Panc1 (cell line): Measurements from ENCODE around the gene YY1. TPM values are rescaled to one million over a fixed set of nuclear protein-coding genes. Genes with fewer than 3 reads are reported as not detected.

Experiments used
- ATAC-seq: fragments of 200-7000 bp; cut with Tn5 transposase; 2 replicates; pipeline ENCODE4 v1.9.1; 2020; ENCODE audit warnings: mild to moderate bottlenecking, moderate library complexity
- BruUV-seq: library from RNA; stranded (reverse); fragments of 400-500 nt; replicated peaks from 2 replicates; lab custom pipeline; 2021; lab: Mats Ljungman, UMichigan
- CTCF ChIA-PET: fragments of 300-600 bp; sonication (Branson Sonifier 250); formaldehyde crosslinking; loops from one replicate; lab custom pipeline; 2022; ENCODE audit warnings: antibody characterized with exemption; lab: Charles Lee
- POLR2A ChIA-PET: fragments of 300-600 bp; sonication (Branson Sonifier 250); formaldehyde crosslinking; loops from one replicate; lab custom pipeline; 2022; ENCODE audit warnings: antibody characterized with exemption; lab: Charles Lee
- DNase-seq: peaks from one replicate; pipeline ENCODE4 v3.0.0-alpha.2; 2010; ENCODE audit warnings: low read depth, low spot score
- H3K27ac ChIP-seq: 2 replicates; pipeline ENCODE4 v1.5.1; 2011; ENCODE audit warnings: mild to moderate bottlenecking, low read length, inconsistent platforms
- H3K27me3 ChIP-seq: fragments of 200-500 bp; sonication (Bioruptor generic); 2 replicates; pipeline ENCODE4 v1.6.0; 2014; ENCODE audit warnings: low read length, inconsistent platforms; ENCODE audit not compliant: control insufficient read depth, insufficient read depth
- H3K36me3 ChIP-seq: fragments of 200-500 bp; sonication (Bioruptor generic); 2 replicates; pipeline ENCODE4 v1.5.1; 2014; ENCODE audit warnings: inconsistent platforms, mild to moderate bottlenecking, low read length, moderate library complexity; ENCODE audit not compliant: control insufficient read depth, insufficient read depth
- H3K4me1 ChIP-seq: 2 replicates; pipeline ENCODE4 v1.5.1; 2011; ENCODE audit warnings: inconsistent platforms, mild to moderate bottlenecking, low read length, moderate library complexity; ENCODE audit not compliant: control insufficient read depth, insufficient read depth
- H3K4me3 ChIP-seq, 2 experiments: 2 replicates each; pipeline ENCODE4 v1.5.1; 2011 to 2012; ENCODE audit warnings: low read depth in 2 of 2, low read length in 2 of 2, mild to moderate bottlenecking in 2 of 2, inconsistent platforms in 1 of 2, moderate library complexity in 1 of 2
- H3K9me3 ChIP-seq: fragments of 200-500 bp; sonication (Bioruptor generic); 2 replicates; pipeline ENCODE4 v1.5.1; 2014; ENCODE audit warnings: low read depth, mild to moderate bottlenecking, inconsistent platforms, low read length, moderate library complexity; ENCODE audit not compliant: control insufficient read depth, insufficient read depth
- POLR2AphosphoS5 ChIP-seq: IDR thresholded peaks from 2 replicates; pipeline ENCODE4 v1.6.1; 2012; ENCODE audit warnings: mild to moderate bottlenecking, low read depth, low read length, moderate library complexity
- SIN3A ChIP-seq: IDR thresholded peaks from 2 replicates; pipeline ENCODE4 v1.6.1; 2012; ENCODE audit warnings: low read depth, mild to moderate bottlenecking, low read length, moderate library complexity, borderline replicate concordance; ENCODE audit not compliant: insufficient read depth
- TCF7L2 ChIP-seq: IDR thresholded peaks from 2 replicates; pipeline ENCODE4 v1.6.1; 2011; ENCODE audit warnings: mild to moderate bottlenecking, low read depth, low read length, inconsistent platforms
- in situ Hi-C: cut with HindIII; loops from 2 replicates; pipeline ENCODE4 v1.10.0; 2016; ENCODE audit warnings: low sequenced_read_pairs, low pct_unique_long_range_greater_than_20kb
- intact Hi-C: fragments of 100-400 bp; cut with micrococcal nuclease; formaldehyde crosslinking; loops from one replicate; pipeline ENCODE4 v1.10.0; 2022; ENCODE audit not compliant: unreplicated experiment
- total RNA-seq: library from RNA; stranded (reverse); gene quantifications from one replicate; pipeline ENCODE4 v1.2.1, GENCODE V29; 2021; ENCODE audit not compliant: unreplicated experiment
- TF ChIP-seq, protein P1 (sequence below): fragments of 450-650 bp; IDR thresholded peaks from 2 replicates; pipeline ENCODE4 v1.5.1; 2017; ENCODE audit warnings: mild to moderate bottlenecking
- TF ChIP-seq, protein P2 (sequence below), 2 experiments: IDR thresholded peaks; 2 replicates each; pipeline ENCODE4 v1.6.1; 2011 to 2012; ENCODE audit warnings: low read depth in 2 of 2, control low read depth in 1 of 2, low read length in 1 of 2, mild to moderate bottlenecking in 1 of 2, moderate library complexity in 1 of 2; ENCODE audit not compliant: insufficient read depth in 1 of 2

Gene YY1
- total RNA-seq, 1 experiment from 2014 or later: 71.3 TPM

DNA sequence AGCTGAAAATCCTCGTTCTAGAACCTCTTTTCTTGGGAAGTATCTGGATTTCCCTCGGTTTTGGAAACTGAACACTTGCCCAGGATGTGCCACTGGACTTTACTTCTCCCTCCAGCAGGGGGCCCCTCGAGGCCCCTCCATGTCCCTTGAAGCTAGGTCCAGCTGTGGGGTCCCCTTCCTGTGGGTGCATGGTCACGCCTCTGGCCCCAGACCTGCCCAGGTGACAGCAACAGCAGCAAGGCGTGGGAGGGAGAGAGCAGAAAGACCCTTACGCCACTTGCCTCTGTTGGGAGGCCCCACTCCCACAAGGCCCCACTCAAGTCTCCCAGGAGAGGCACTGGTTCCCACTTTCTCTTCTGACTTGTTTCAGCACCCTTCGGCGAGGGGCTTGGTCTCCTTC, 64.2 kb downstream of the YY1 start:
- Histone ChIP-seq H3K4me3 (no peak overlapping the region), H3K9me3 (no peaks in the 10 kb centered on the region), H3K27me3 (no peaks in the 10 kb centered on the region), H3K36me3 (no peaks in the 10 kb centered on the region; the same call in 1 of the 2 replicates), H3K4me1 (peaks cover 8% of the 10 kb centered on the region), H3K27ac (no peak overlapping the region)
- CTCF ChIA-PET: interaction anchor here (0.6 to 0.7 kb wide), 3 partner anchors 12 to 159 kb away, joined by 3 to 4 read pairs (median 3); no protein-coding TSS in a partner anchor
- in situ Hi-C loops (no loop called here), intact Hi-C loops (no loop called here)
- POLR2A ChIA-PET: no interaction called here
- no TSS peak for BruUV-seq
- DNase-seq: no peak
- no peak for TF ChIP-seq POLR2AphosphoS5
- TF ChIP-seq, protein P1, sequence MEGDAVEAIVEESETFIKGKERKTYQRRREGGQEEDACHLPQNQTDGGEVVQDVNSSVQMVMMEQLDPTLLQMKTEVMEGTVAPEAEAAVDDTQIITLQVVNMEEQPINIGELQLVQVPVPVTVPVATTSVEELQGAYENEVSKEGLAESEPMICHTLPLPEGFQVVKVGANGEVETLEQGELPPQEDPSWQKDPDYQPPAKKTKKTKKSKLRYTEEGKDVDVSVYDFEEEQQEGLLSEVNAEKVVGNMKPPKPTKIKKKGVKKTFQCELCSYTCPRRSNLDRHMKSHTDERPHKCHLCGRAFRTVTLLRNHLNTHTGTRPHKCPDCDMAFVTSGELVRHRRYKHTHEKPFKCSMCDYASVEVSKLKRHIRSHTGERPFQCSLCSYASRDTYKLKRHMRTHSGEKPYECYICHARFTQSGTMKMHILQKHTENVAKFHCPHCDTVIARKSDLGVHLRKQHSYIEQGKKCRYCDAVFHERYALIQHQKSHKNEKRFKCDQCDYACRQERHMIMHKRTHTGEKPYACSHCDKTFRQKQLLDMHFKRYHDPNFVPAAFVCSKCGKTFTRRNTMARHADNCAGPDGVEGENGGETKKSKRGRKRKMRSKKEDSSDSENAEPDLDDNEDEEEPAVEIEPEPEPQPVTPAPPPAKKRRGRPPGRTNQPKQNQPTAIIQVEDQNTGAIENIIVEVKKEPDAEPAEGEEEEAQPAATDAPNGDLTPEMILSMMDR: peak; percentile 84
- TF ChIP-seq, protein P2, sequence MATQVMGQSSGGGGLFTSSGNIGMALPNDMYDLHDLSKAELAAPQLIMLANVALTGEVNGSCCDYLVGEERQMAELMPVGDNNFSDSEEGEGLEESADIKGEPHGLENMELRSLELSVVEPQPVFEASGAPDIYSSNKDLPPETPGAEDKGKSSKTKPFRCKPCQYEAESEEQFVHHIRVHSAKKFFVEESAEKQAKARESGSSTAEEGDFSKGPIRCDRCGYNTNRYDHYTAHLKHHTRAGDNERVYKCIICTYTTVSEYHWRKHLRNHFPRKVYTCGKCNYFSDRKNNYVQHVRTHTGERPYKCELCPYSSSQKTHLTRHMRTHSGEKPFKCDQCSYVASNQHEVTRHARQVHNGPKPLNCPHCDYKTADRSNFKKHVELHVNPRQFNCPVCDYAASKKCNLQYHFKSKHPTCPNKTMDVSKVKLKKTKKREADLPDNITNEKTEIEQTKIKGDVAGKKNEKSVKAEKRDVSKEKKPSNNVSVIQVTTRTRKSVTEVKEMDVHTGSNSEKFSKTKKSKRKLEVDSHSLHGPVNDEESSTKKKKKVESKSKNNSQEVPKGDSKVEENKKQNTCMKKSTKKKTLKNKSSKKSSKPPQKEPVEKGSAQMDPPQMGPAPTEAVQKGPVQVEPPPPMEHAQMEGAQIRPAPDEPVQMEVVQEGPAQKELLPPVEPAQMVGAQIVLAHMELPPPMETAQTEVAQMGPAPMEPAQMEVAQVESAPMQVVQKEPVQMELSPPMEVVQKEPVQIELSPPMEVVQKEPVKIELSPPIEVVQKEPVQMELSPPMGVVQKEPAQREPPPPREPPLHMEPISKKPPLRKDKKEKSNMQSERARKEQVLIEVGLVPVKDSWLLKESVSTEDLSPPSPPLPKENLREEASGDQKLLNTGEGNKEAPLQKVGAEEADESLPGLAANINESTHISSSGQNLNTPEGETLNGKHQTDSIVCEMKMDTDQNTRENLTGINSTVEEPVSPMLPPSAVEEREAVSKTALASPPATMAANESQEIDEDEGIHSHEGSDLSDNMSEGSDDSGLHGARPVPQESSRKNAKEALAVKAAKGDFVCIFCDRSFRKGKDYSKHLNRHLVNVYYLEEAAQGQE (IDR thresholded peaks at IDR 0.05; ENCODE audit: insufficient read depth in 1 of 2, low read depth in 2 of 2, low read length in 1 of 2): no peak
- ATAC-seq: no peak

DNA sequence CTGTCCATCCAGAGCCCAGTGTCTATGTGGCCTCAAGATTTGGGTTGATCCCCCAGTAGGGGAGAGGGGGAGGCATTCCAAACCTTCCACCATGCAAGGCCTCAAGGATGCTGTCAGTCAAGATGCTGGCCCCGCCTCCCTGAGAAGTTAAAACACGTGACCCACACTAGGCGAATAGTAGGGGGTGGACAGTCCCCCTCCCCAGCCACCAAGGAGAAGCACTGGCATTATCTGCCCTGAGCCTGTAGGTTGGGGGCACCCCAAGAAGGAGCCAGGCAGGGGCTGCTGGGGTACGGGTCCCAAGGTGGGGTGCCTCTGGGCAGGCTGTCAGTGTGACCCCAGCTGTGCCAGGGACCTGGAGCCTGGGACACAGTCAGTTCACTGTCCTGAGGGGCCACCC, 65.0 kb downstream of the YY1 start:
- POLR2A ChIA-PET: no interaction called here
- H3K36me3 ChIP-seq: no peaks in the 10 kb centered on the region; the same call in 1 of the 2 replicates
- DNase-seq (no peak), ATAC-seq (no peak)
- TF ChIP-seq, protein P1: no peak
- TF ChIP-seq SIN3A (no peak), POLR2AphosphoS5 (no peak), TCF7L2 (no peak)
- TF ChIP-seq, protein P2 (IDR thresholded peaks at IDR 0.05; ENCODE audit: insufficient read depth in 1 of 2, low read depth in 2 of 2, low read length in 1 of 2): no peak
- H3K9me3 ChIP-seq: no peaks in the 10 kb centered on the region
- intact Hi-C loops: no loop called here
- BruUV-seq: no TSS peak
- no peak overlapping the region for H3K27ac ChIP-seq
- no peak overlapping the region for H3K4me3 ChIP-seq
- no peaks in the 10 kb centered on the region for H3K27me3 ChIP-seq
- CTCF ChIA-PET: no interaction called here
- H3K4me1 ChIP-seq: peaks cover 8% of the 10 kb centered on the region
- in situ Hi-C loops: no loop called here
